MCF 10A (cell line): ENCODE results near the gene REX1BD. TPM values are rescaled to one million over a fixed set of nuclear protein-coding genes. Genes with fewer than 3 reads are reported as not detected.

Experiments
- BruUV-seq: library from RNA; stranded (reverse); fragments of 400-500 nt; replicated peaks from 2 replicates; lab custom pipeline; 2021; lab: Mats Ljungman, UMichigan
- CTCF ChIA-PET: fragments of 300-600 bp; sonication (Branson Sonifier 250); formaldehyde crosslinking; extraction: SDS; loops from one replicate; lab custom pipeline; 2021; ENCODE audit warnings: antibody characterized with exemption, inconsistent platforms; lab: Yijun Ruan, JAX
- POLR2A ChIA-PET: fragments of 300-600, 350-650 bp; sonication (Branson Sonifier 250); formaldehyde crosslinking; extraction: SDS; loops from one replicate; lab custom pipeline; 2020; ENCODE audit warnings: antibody characterized with exemption, inconsistent platforms; lab: Yijun Ruan, JAX
- DNase-seq: peaks from one replicate; pipeline ENCODE4 v3.0.0-alpha.2; 2018; ENCODE audit not compliant: unreplicated experiment
- H3K27ac Mint-ChIP-seq: one replicate; pipeline ENCODE4 v1.8.0; 2022; ENCODE audit warnings: mild to moderate bottlenecking, low read depth, mixed read lengths; ENCODE audit not compliant: unreplicated experiment
- H3K27me3 Mint-ChIP-seq: one replicate; pipeline ENCODE4 v1.8.0; 2022; ENCODE audit warnings: mixed read lengths; ENCODE audit not compliant: insufficient read depth, unreplicated experiment
- H3K36me3 Mint-ChIP-seq: one replicate; pipeline ENCODE4 v1.8.0; 2022; ENCODE audit warnings: mild to moderate bottlenecking, moderate library complexity, mixed read lengths; ENCODE audit not compliant: insufficient read depth, unreplicated experiment
- H3K4me1 Mint-ChIP-seq: one replicate; pipeline ENCODE4 v1.8.0; 2022; ENCODE audit warnings: mixed read lengths; ENCODE audit not compliant: insufficient read depth, unreplicated experiment
- H3K4me3 Mint-ChIP-seq: one replicate; pipeline ENCODE4 v1.8.0; 2022; ENCODE audit warnings: mild to moderate bottlenecking, moderate library complexity, mixed read lengths; ENCODE audit not compliant: unreplicated experiment
- H3K9me3 Mint-ChIP-seq: one replicate; pipeline ENCODE4 v1.8.0; 2022; ENCODE audit warnings: mixed read lengths; ENCODE audit not compliant: unreplicated experiment
- CTCF ChIP-seq: fragments of 200-600 bp; IDR thresholded peaks from one replicate; pipeline ENCODE4 v1.8.0; 2022; ENCODE audit warnings: antibody characterized with exemption, mild to moderate bottlenecking; ENCODE audit not compliant: unreplicated experiment
- intact Hi-C: fragments of 100-400 bp; cut with micrococcal nuclease; formaldehyde crosslinking; loops from 2 replicates; pipeline ENCODE4 v1.14.1; 2022
- total RNA-seq: library from RNA; stranded (reverse); gene quantifications from 2 replicates; pipeline ENCODE4 v1.2.3, GENCODE V29; 2022

REX1BD gene
- total RNA-seq, 1 experiment from 2014 or later, result 49.3 TPM

GRCh38 chr19:18608805-18609716 lies 20.5 kb downstream of the REX1BD start:
- Mint-ChIP-seq H3K4me1 (peaks cover 11% of the 10 kb centered on the region), H3K27me3 (peaks cover 68% of the 10 kb centered on the region), H3K36me3 (no peaks in the 10 kb centered on the region), H3K4me3 (no peak overlapping the region), H3K27ac (no peak overlapping the region), H3K9me3 (no peaks in the 10 kb centered on the region)
- ChIA-PET POLR2A (no interaction called here), CTCF (interaction anchor here (0.6 to 1.0 kb wide), 2 partner anchors 15 to 378 kb away, joined by 3 to 4 read pairs; no protein-coding TSS in a partner anchor)
- no peak for TF ChIP-seq CTCF
- intact Hi-C loops, result no loop called here
- BruUV-seq, result no TSS peak
- DNase-seq, result no peak

- H3K36me3 Mint-ChIP-seq, result no peaks in the 10 kb centered on the region
- no peak for TF ChIP-seq CTCF
- ChIA-PET POLR2A (no interaction called here), CTCF (interaction anchor here (0.6 to 1.0 kb wide), 2 partner anchors 16 to 378 kb away, joined by 3 to 4 read pairs; no protein-coding TSS in a partner anchor)
- H3K27me3 Mint-ChIP-seq, result peaks cover 75% of the 10 kb centered on the region
- no peak overlapping the region for H3K4me3 Mint-ChIP-seq
- intact Hi-C loops, result no loop called here
- H3K4me1 Mint-ChIP-seq, result peaks cover 11% of the 10 kb centered on the region
- no peaks in the 10 kb centered on the region for H3K9me3 Mint-ChIP-seq
- no peak for DNase-seq
- H3K27ac Mint-ChIP-seq, result no peak overlapping the region
- BruUV-seq, result no TSS peak
These were observed 21.1 kb downstream of the REX1BD start for GRCh38 chr19:18609717-18610051.

GRCh38 chr19:18610245-18610555 lies 21.6 kb downstream of the REX1BD start:
- H3K9me3 Mint-ChIP-seq, result no peaks in the 10 kb centered on the region
- CTCF ChIA-PET, result interaction anchor here (1.0 kb wide), 1 partner anchor 16 kb away, joined by 3 read pairs; no protein-coding TSS in a partner anchor
- no TSS peak for BruUV-seq
- no peak for DNase-seq
- H3K36me3 Mint-ChIP-seq, result no peaks in the 10 kb centered on the region
- peaks cover 10% of the 10 kb centered on the region for H3K4me1 Mint-ChIP-seq
- H3K27me3 Mint-ChIP-seq, result peaks cover 75% of the 10 kb centered on the region
- intact Hi-C loops, result no loop called here
- no peak overlapping the region for H3K4me3 Mint-ChIP-seq
- no peak overlapping the region for H3K27ac Mint-ChIP-seq
- POLR2A ChIA-PET, result no interaction called here
- no peak for TF ChIP-seq CTCF

GRCh38 chr19:18610556-18611326 lies 22.1 kb downstream of the REX1BD start:
- no peak for TF ChIP-seq CTCF
- no peak for DNase-seq
- Mint-ChIP-seq H3K4me3 (no peak overlapping the region), H3K36me3 (no peaks in the 10 kb centered on the region), H3K27ac (no peak overlapping the region), H3K4me1 (peaks cover 6% of the 10 kb centered on the region), H3K9me3 (no peaks in the 10 kb centered on the region), H3K27me3 (peaks cover 72% of the 10 kb centered on the region)
- no TSS peak for BruUV-seq
- ChIA-PET CTCF (interaction anchor here (1.0 kb wide), 1 partner anchor 17 kb away, joined by 3 read pairs; no protein-coding TSS in a partner anchor), POLR2A (no interaction called here)
- intact Hi-C loops, result no loop called here
